NCI-H82 (cell line): ENCODE measurements around the gene MYOZ3.

Source experiments
- DNase-seq: peaks from one replicate; lab custom pipeline; 2025; lab: John Stamatoyannopoulos, UW

Gene MYOZ3

GRCh38 chr5:150661086-150661485, at the start of gene MYOZ3:
Gene MYOZ3 (plus strand): TSS chr5:150661251. CDS start chr5:150662942, 1,691 bp downstream.
- no peak for DNase-seq

DNA sequence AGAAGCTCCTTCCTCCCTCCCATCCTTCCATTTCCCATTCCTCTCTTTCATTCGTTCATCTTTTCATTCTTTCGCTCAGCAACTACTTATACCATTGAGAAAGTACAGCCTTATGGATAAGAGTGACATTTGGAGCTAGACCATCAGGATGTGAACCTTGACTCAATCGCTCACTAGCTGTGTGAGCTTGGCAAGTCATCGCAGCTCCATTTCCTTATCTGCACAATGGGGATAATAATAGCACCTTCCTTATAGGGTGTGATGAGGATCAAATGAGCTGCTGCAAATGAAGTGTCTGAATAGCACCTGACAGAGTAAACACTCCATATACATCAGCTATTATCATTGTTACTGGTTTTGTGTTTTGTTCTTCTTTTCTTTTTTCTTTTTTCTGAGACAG, 48.6 kb upstream of the MYOZ3 start:
- no peak for DNase-seq

DNA sequence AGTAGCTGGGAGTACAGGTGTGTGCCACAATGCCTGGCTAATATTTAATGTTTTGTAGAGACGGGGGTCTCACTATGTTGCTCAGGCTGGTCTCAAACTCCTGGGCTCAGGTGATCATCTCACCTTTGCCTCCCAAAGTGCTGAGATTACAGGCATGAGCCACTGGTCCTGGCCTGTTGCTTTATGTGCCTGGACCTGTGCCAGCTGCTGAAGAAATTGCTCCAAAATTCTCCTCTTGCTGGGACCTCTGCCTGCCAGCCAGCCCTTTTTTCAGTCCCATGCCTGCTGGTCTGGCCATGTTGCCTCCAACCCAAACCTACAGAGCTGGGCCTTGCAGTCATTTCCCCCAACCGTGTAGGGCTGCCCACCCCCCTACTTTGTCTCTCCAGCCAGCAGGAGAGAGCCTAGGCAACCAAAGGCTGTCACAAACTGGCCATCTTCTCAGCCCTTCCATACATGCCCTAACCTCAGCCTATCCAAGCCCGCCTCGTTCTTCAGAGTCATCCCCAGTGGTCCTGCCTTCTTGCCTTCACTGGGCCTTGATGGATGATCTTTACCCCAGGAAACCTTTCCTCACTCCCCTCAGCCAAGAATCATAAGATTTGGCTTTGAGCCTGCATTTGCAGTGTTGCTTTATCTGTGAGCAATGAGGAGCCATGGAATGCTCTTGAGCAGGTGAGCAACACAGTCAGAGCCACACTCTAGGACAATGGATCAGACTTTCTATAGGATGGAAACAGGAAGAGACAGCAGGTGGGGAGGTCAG, 48.0 kb upstream of the MYOZ3 start:
- DNase-seq, result no peak

DNA sequence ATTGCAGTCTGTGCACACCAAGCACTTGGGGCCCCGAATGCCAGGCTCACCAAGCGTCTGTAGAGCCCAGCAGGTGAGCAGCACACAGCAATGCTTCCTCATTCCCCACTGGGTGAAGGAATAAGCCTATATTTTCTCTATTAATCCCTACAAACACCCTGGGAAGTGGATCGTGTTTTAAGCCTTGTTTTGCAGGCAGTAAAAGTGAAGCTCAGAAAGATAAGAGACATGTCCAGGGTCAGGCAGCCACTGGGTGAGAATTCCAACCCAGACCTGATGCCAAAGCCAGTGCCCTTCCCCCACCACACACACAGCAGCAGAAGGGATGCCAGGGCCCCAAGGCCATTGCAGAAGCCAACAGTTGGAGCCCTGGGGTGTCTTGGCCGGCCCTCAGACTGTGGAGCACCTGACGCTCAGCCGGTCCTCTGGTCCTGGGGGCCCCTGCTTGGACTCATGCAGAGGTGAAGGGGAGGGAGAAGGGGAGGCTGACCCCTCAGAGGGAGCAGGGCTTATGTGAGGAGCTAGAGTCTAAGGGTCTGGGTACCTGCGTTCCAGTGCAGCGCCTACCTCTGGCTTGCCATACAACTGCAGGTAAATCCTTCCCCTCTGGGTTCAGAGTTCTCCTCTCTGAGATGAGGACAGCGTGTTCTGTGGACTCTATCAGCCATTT, 46.9 kb upstream of the MYOZ3 start:
- peak; percentile 35 for DNase-seq

DNA sequence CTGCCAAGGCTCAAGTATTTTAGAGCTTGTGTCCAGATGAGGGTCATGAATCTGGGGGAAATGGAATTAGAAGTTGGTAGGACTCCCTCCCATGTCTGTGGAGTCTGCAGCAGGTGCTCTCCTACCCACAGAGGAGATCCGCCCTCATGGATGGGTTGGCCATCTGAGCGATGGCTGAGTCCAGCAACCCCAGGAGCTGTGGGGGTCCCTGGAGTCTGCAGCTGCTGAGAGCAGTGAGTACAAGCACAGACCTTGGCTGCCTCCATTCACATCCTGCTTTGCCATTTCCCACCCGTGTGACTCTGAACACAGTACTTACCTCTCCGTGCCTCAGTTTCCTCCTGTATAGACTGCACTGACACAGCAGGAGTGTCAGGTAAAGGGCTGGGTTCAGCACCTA, 46.4 kb upstream of the MYOZ3 start:
- DNase-seq, result no peak

DNA sequence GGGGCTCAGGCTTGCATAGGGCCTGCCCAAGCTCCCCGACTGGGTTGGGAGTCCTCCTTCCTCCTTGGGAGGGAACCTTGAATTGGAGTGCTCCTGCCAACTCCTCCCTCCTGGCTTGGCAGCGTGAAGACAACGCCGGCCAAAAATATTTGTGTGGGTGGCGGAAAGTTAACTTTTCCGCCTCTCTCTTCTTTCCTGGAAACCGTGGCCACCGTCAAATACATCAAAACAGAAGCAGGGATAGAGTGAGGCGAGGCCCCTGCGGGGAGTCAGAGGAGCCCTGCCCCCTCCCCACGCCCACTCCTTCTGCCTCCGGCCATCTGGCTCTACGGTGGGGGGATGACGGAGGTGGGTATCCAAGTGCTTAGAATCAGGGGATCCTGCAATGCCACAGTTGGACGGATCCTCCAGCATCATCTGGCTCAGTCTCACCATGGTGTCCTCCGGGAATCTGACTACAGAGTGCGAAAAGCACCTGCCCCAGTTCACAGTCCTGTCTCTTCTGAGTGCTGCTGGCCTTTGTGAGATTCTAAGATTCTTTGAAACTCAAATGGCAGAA, 45.8 kb upstream of the MYOZ3 start:
- peak; percentile 92 for DNase-seq

DNA sequence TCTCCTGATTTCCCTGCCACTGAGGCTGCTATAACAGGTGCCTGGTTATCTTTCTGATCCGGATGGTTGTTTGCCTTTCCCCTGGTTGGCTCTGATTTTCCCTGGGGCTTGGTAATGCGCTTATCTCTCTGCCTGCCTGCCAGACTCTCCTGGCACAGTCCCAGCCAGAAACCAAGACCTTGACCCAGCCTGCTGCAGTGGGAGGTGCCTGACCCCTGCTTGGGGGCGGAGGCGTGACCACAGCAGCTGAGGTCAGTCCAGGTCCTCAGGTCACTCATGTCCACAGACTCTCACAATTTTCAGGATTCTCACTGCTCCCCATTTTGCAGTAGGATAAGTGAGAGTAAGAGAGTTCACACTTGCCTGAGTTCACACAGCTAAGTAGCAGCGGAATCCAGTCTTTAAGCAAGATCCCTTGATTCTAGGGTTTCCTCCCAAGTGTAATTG, 45.0 kb upstream of the MYOZ3 start:
- peak; percentile 91 for DNase-seq

DNA sequence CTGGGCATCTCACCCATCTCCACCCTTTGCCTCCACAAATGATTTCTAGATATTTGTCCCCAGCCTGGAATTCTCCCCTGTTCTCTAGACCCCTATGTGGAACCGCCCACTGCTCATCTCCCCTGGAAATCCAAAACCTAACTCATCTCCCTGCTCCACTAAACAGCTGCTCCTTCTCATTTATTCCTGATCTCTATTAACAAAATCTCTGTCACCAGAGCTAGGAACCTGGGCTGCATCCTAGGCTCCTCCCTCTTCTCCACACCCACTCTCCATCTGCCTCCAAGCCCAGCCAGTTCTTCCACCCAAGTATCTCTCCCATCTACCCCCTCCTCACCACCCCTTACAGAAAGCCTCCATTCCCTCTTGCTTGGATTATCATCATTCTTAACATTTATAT, 44.5 kb upstream of the MYOZ3 start:
- peak; percentile 94 for DNase-seq

DNA sequence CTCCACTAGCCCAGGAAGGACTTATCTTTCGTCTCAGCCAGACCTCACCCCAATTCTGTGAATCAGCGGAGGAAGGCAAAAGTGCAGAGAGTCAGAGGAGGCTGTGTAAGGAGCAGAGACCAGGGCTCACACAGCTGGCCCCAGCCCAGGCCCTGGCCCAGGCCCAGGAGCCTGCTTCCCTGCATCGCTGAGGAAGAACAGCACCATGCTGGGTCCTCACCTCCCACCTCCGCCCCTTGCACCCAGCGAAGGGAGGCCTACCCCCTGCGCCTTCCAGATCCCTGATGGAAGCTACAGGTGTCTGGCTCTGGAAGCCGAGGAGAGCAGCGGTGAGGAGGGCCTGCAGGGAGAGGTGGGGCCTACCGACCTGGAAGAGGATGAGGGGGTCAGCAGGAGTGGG, 42.9 kb upstream of the MYOZ3 start:
- no peak for DNase-seq

- peak; percentile 33 for DNase-seq
Measured at GRCh38 chr5:150618588-150619281, 42.3 kb upstream of the MYOZ3 start.

DNA sequence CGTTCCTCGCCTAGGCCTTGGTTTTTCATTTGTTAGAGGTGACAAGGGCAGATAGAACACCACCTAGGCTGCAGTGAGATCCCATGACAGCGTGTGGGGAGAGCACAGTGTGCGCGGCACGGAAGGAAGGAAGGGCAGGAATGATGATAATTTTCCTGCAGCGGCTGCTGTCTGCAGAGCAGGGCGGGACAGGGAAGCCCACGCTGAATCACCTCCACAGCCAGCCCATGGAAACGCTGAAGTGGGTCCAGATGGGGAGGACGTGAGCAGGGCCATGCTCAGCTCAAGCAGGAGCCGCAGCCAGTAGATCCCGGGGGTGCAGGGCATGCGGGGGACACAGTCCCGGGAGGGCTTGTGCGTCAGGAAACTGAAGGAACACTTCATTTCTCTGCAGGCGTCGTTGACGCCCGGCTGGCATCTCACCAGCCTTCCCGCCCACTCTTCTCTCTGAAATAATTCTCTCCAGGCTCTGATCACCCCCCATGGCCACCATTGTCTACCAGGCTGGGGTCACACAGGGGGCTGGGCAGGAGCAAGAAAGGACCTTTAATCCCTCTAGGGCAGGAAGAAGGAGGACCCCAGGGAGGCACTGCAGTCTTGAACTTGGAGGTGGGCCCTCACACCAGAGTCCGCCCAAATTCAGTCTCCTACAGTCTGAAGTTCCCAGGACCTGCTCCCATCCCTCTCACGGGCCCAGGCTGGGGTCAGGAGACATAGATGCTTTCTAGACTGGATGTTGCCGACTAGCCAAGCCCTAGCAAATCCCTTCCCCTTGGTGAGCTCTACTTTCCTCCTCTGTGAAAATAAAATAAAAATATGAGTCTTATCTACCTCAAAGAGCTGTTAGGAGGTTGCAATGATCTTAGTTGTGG, 41.5 kb upstream of the MYOZ3 start:
- DNase-seq, result no peak

DNA sequence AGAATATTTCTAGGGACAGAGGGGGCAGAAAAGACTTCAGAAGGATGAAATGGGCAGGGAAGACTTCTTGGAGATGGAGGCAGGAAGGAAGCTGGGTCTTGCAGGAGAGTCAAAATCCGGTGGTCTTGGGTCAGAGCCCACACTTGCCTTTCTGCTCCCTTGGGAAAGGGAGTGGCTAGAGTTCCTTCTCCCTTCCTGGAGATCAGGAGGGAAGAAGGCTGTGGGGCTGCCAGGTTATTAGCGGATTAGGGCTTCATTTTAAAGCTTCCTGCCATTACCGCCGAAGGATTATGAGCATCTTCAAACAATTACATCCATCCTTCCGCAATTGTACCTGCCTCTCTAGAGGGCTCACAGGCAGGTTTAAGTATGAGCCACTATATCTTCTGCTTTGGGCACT, 39.8 kb upstream of the MYOZ3 start:
- peak; percentile 94 for DNase-seq

- peak; percentile 57 for DNase-seq
Measured at GRCh38 chr5:150622157-150622556, 38.9 kb upstream of the MYOZ3 start.

DNA sequence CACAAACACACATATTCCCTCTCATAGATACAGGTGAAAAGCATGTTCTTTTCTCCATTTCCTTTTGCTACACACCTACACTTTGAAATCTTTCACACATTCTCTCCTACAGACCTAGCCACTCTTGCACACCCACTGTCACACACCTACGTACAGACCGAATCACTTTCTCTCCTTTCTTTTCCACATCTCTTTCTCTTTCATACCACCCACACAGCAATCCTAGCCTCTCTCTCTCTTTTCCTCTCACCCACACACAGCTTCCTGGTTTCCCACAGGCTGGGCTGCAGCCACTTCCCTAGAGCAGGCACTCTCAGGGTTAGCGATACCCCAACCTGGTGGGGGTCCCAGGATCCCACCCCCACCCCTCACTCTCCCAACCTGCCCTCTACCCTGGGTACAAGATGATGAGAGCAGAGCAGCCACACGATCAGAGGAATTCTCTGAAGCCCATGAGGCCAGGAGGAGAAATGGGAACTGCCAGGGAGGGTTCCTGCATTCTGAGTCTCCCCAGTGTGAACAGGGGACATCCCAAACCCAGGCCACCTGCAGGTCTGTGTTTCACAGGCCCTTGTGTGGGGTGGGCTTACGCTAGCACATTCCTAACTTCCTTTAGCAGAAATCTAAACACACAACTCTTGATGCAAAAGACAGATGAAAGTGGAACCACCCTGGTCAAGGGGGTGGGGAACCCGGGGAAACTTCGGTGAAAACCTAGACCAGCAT, 37.7 kb upstream of the MYOZ3 start:
- no peak for DNase-seq

GRCh38 chr5:150623878-150624216, 37.2 kb upstream of the MYOZ3 start:
- DNase-seq, result no peak

- DNase-seq, result peak; percentile 31
Measured at GRCh38 chr5:150624334-150625163, 36.5 kb upstream of the MYOZ3 start.

- DNase-seq, result no peak
Measured at GRCh38 chr5:150625164-150625535, 35.9 kb upstream of the MYOZ3 start.

GRCh38 chr5:150625831-150626746, 35.0 kb upstream of the MYOZ3 start:
- no peak for DNase-seq

GRCh38 chr5:150626853-150627276, 34.2 kb upstream of the MYOZ3 start:
- DNase-seq, result no peak
